NCI-H510A (cell line): Measurements from ENCODE around the gene NUAK2.
A peak's percentile ranks its signal among the peaks of the same experiment; 100 is the strongest.
"Not testable (repeated sequence)": the region's sequence is repeated elsewhere in the genome, so short reads cannot be mapped to it uniquely, and the experiment has no call there.

Source experiments
- DNase-seq: peaks from one replicate; lab custom pipeline; 2025; lab: John Stamatoyannopoulos, UW

Gene NUAK2

DNA sequence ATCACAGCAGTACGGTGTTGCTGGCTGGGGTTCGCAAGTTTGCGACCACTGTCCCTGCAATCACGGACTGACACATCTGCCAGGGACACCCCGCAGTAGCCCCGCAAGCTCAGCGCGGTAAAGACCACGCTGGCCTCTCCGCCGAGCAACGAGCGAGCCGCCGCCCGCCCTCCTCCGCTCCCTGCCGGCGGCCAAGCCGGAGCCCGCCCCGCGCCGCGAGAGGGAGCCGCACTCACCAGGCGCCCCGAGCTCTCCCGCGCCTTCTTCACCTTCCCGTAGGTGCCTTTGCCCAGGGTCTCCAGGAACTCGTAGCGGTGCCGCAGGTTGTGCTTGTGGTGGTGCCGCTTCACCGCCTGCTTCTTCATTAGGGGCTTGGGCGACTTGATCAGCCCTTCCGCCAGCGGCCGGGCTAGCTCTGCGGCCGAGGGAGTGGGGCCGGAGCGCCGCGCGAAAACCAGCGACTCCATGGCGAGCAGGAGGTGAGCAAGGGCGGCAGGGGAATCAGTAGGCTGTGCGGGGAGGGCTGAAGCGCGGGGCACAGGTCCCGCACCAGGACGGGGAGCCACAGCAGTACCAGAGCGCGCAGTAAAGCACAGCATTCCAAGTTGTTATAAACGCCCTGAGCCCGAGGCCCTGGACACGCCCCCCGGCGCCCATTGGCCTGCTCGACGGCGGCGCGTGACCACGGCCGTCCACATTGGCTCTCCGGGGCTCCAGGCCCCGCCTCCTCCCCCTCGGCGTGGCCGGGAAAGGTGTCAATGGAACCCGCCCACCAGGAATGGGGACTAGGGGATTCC is at the start of gene NUAK2:
TSS of gene NUAK2 (minus strand) at position 584 of the 797 bp plus-strand sequence. CDS start at position 467, 117 bp downstream.
- peak; percentile 93 for DNase-seq

DNA sequence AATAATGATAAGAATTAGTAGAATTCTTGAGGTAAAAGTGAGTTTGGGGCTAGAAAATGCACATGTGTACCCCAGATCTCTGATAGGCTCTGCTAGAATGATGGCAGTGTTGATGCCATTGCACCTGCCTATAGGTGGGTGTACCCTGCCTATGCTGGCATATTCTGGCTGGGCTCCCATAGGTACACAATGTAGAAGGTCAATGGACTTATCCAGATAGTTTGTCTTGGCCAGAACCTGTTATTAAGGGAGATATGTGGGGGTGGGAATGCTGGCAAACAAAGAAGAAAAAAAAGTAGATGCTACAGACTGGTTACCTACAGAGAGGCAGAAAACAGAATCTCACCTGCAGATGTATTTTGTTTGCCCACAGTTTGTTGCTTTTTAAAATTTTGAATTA is 49.2 kb upstream of the NUAK2 start:
- DNase-seq, result no peak

DNA sequence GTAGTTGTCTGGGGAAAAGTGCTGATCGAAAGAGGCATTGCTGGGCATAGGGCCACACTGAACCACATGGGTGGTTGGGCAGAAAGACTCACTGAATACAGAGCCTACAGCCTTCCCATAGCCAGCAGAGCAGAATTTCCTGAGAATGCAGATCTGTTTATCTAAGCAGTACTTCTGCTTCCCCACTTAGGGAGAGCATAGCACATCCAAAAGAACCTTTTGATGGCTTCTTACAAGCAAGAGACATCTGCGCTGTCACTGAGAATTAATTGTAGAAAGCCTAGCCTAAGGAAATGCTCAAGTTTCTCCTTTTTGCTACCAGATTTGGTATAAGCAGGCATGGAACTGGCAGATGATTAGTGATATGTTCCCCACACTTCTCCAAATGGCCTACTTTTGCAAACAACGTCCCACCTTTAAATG is 48.2 kb upstream of the NUAK2 start:
- no peak for DNase-seq

DNA sequence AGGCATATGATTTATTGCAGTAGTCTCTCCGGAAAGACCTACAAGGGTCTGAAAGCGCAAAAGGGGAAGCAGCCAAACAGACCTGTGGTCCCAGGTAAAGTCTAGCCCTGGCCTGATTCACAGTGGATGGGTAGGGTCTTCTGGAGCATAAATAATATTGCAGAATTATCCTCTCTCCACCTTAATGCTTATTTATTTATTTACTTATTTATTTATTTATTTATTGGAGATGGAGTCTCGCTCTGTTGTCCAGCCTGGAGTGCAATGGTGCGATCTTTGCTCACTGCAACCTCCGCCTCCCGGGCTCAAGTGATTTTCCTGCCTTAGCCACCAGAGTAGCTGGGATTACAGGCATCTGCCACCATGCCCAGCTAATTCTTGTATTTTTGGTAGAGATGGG is 46.9 kb upstream of the NUAK2 start:
- DNase-seq, result no peak

DNA sequence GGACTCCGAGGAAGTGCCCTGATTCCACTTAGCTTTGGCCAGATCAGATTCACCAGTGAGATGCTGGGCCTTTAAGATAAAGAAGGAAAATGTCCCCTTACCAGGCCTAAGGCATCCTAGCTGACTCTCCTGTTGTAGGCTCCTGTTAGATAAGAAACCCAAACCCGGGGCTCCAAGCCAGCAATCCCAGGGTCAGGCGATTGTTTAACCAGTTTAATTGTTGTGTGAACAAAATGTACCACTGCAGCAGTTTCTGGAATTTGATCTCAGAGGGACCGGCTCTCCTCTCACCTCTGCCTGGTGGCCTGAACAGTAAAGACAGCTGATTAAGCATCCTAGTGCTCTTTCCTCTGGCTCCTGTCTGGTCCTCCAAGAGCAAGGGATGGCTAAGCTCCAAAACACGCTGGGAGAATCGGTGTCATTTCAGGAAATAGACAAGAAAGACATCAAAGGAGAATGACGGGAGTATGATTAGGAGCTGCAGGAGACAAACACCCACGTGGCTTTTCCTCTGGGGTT is 44.5 kb upstream of the NUAK2 start:
- DNase-seq, result peak; percentile 34

DNA sequence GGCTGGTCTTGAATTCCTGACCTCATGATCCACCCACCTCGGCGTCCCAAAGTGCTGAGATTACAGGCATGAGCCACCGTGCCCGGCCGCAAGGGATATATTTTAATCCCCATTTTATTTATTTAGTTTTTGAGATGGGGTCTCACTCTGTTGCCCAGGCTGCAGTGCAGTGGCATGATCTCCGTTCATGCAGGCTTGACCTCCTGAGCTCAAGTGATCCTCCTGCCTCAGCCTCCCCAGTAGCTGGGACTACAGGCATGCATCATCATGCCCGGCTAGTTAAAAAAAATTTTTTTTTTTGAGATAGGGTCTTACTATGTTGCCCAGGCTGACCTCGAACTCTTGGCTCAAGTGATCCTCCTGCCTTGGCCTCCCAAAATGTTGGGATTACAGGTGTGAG is 43.5 kb upstream of the NUAK2 start:
- DNase-seq, result not testable (repeated sequence)

DNA sequence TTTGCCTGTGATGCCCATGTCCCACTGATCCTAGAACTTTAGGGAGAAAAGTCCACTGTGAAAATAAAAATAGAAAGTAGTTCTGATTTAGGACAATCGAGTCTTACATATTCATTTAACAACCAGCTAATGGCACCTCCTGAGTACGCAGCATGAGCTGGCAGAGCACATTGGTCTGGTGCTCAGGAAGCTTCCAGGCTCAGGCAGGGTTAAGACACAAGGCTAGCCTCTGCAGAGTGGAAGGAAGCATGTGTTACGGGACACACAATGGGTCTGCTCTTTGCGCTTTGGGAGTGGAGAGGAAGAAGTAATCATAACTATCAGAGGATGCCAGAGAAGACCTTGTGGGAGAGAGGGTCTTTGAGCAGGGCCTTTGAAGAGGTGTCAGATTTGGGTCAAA is 39.3 kb upstream of the NUAK2 start:
- DNase-seq, result no peak

DNA sequence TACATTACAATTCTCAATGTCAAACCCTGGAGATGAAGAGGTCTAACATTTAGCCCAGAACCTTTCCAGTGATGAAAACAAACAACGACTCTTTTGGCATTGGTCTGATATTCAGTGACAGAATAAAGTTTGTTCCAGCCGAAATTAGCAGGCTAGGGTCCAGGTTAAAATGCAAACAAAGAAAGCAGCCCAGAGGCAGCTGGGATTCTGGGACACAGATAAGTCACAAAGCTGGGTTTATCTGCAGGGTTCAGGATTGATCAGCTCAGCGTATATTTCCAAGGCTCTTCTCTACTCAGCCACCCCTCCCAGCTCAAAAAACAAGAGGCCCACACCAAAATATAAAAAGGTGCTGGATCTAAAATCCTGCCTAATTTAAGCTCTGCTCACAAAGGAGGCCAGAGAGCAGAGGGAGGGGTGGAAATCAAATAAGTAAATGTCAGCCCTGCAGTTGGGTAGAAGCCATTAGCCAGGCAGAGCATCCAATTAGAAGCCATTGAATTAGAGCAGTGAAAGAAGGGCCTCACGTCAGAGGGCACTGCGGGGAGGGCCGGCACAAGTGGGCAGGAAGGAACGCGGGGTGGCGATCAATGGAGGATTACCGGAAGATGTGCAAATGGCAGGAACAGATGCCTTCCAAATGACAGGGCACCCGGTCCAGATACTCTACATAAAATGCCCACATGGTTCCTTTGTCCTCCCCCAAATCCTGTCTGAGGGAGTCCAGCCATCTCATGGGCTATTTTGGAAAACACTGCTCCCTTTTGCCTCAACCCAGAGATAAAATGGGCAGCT is 38.4 kb upstream of the NUAK2 start:
- DNase-seq, result no peak

DNA sequence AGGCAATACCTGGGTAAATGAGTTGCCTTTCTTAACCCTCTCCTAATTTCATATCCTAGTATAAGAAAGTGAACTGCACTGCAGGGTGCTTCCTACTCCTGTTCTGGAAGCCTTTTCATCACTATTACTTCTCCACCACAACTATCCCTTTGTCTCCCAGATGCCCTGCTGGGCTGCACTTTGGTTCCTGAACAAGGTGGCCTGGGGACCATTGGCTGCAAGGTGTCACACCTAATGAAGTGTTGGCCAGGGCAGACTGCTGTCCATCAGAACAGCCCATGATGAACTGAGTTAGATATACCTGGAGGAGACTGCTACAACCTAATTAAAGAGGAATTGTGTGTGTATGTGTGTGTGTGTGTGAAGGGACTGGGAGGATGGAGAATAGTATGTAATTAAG is 37.0 kb upstream of the NUAK2 start:
- DNase-seq, result no peak

DNA sequence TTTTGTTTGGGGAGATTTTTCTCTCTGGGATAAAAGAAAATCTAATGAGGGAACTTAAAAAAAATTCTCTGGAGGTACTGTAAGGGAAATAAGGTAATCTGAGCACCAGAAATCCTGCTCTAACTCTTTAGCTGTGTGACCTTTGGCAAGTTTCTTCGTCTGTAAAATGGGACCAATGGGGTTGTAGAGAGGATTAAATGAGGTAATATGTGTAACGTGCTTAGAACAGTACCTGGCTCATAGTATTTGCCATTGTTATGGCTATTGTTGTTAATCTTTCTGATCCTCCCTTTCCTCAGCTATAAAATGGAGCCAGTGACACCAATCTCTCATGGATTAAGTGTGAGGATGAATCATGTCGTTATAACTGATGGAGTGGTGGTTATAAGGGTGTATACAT is 36.0 kb upstream of the NUAK2 start:
- DNase-seq, result no peak

DNA sequence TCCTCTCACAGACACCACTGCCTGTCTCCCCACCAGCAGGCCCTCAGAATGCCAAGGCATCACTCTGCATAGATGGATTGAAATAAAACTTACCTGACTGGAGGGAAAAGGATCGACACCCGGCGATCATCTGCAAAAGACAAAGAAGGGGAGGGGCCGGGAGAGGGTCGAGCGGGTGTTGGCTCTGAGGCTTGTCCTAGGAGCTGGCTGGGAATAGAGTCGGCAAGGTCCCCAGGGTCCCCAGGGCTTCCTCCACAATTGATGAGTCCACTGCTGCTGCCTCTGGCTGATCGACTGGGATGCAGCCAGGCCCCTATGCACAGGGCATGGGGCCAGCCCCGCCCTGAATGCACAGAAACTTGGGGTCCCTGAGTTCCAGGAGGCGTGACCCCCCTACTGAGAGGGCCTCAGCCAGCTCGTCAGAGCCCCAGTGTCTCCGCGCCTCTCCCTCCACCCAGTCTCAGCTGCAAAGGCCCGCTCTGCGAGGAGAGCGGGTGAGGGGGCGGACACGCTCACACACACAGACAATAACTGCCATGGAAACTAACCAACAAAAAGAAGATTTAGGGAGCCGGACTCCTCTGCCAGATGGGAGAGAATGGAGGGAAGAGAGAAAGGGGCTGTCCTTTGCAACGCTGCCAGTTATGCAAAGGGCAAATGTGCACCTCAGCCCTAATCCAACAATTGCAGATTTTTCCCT is 35.0 kb upstream of the NUAK2 start, which contains the start of gene KLHDC8A:
TSS of gene KLHDC8A (minus strand) at position 483 of the 700 bp plus-strand sequence. CDS start 13,318 bp downstream, outside the sequence.
- DNase-seq, result no peak

DNA sequence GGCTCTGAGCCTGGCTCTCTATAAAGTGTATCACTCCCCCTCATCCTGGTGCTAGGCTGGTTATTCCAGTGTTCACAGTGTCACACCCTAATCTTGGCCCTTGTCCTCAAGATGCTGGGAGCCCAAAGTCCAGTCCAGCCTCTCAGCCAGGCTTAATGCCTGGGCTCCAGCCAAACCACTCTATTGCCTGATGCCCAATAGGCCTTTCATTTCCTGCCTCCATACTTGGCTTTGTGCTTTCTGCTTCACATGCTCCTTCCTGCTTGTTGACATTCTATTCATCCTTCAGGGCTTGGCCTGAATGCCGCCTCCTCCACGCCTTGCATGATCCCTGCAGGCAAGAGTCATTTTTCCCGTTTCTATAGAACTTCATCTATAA is 33.5 kb upstream of the NUAK2 start:
- no peak for DNase-seq

DNA sequence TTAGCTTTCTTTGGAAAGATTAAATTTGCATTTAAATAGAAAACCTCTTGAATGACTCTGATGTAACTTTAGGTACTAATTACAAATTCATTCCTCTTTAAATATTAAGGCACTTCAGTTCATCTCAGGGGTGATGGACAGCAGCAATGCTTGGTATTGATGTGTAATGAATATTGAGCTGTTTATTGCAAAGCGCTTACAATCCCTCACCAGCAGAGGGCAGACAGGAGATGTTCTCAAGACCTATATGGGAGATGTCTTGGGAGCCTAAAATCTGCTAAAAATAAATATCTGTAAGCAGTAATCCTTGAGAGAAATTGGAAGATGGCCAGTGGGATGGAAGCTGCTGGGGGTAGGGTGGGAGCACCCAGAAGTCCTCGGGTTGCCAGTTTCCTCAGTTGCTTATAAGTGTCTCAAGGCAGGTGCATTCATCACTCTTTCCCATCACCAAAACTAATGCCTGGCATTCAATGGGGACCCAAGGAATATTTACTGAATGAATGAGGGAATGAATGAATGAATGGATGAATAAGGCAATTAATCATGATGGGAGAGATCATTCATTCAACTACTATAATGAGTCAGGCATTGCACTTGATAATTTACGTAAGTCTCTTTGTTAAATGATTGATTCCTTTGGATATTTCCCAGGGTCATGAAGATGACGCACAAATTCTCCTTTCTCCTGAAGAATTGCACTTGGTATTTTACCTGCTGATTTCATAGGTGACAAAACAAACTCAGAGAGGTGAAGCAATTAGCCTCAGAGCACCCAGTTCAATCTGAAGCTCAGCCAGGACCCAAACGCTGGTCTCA is 32.9 kb upstream of the NUAK2 start:
- DNase-seq, result peak; percentile 26

DNA sequence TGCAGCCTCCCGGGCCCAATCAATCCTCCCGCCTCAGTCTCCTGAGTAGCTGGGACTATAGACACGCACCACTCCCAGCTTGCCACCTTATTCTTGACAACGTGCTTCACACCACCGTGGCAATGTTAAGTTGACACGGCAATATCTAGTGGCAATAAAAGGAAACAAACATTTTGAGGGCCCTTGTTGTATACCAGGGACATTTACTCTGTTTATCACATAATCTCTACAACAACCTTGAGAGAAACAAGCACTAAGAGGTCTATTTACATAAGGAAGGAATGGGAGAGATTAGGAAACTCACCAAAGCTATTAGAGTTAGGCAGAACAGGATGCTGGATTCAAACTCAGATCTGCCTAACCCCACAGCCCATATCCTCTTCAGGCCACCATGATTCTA is 32.1 kb upstream of the NUAK2 start:
- DNase-seq, result no peak

DNA sequence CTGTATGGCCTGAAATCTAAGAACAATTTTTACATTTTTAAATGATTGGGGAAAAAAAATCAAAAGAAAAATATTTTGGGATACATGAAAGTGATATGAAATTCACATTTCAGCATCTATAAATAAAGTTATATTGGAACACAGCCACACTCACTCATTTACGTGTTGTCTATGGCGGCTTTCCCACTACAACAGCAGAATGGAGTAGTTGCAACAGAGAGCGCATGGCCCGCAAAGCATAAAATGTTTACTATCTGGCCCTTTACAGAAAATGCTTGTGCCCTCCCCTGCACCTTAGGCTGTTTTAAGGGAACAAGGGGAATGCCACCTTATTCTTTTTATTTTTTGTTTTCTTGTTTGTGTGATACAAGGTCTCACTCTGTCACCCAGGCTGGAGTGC is 31.6 kb upstream of the NUAK2 start:
- no peak for DNase-seq

DNA sequence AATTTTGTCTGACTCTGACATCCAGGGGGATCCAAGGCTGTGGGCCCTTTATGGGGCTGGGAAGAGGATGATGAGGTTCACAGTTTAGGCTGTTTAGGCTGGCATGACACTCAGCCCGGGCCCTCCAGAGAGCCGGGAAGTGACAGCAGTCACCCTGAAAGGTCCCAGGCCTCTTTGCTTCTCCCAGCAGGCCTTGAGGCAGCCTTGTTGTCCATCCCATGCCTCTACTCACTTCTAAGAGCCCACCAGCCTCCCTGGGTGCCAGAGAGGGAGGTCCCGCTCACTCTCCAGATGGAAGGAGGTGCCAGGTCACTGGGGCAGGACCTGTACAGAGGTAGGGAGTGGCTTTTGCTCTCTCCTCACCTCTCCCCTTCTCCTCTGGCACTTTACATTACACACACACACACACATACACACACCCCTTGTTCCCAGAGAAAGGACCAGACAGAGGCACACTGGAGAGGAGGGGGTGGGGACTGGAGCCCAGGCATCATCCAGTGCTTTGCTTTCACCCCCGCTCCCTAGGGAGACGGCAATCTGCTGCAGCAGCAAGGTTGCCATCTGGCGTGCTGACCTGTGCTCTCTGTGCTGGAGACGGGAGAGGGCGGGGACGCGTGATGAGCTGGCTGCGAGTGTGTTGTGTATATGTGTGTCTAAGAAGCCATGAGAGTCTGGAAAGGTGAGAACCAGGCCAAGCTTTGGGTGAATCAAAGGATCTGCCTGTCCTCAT is 30.6 kb upstream of the NUAK2 start:
- DNase-seq, result peak; percentile 86

DNA sequence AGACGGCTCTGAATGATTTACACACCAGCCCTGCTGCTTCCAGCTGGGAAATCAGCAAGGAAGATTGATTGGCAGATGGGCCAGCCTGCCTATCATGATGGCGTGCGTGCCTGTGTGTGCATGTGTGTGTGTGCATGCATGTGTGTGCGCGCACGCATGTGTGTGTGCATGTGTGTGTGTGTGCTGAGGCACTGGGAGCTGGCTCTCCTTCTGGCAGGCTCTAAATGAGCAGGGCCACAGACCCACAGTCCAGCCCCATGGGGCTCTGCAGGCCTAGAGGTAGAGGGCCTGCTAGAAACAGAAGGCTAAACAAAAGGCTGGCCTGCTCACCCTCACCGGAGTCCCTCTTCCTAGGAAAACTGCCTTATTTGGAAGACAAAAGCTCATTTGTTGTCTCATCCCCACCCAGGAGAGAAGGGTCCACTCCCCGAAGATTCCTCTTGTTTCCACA is 29.2 kb upstream of the NUAK2 start:
- no peak for DNase-seq

DNA sequence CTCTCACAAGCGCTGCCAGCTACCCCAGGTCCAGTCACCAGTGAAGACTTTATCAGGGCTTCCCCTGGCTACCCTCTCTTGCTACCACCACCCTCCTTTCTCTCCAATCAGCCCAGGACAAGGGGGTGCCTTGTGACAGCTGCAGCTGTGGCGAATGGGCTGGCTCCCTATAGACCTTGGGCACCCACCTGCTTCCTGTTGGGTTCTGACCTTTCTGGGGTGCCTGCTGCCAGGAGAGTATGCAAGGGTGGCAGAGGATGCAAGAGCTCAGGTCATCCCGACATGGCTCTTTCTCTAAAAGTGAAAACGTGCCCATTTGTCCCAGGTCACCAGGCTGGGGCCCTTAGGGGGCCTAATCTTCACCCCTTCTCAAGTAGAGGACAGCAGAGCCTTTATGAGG is 28.6 kb upstream of the NUAK2 start:
- no peak for DNase-seq

DNA sequence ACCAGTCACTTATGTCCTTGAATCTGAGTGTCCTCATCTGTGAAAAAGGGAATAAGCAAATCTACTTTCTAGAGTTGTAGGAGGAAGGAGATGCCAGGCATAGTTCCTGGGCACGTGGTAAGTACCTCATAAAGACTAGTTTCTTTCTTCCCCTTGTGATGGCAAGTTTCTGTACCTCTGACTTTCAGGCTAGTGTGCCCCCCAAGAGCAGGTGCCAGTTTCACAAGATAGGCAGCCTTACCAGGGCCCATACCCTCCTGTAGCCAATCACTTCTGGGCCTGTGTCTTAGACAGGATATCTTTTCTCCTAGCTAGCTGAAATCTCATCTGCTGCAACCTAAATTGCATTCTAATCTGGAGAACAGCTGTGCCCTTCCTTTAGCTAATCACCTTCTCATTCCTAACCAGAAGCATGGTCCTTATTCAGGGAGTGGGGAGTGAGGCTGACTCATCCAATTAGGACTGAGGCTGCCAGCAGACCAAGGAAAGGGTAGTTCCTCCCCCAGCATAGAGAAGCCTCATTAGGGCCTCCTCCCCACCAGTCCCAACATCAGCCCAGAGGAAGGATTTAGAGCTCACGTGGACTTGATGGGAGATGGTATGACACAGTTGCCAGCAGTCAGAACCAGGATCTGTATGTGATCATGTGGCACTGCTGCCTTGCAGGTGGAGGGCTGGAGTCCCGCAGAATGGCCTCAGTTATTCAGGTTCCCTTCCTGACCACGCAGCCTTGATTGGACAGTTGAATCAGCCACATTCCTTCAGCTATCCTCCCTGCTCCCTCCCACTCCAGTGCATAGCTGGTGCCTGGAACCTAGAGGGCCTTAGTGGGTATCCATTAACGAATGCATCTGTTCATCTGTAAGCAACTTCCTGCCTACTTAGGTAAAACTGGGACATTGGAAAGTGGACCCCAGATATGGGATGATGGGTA is 27.3 kb upstream of the NUAK2 start:
- DNase-seq, result no peak
